Measurements from ENCODE around the gene GPHN. TPM values are rescaled to one million over a fixed set of nuclear protein-coding genes. Genes with fewer than 3 reads are reported as not detected.

The GPHN gene
- polyA plus RNA-seq, 1 of the 3 experiments (the other 2 are of a cell fraction): 6.9 TPM

GRCh38 chr14:67079846-67080245 lies 571.9 kb downstream of the GPHN start:
- H3K36me3 ChIP-seq (replicated peaks in 1 of 2; ENCODE audit: control insufficient read depth in 1 of 2, insufficient read depth in 2 of 2, low read length in 1 of 2): no peaks in the 10 kb centered on the region
- no peaks in the 10 kb centered on the region for H4K20me1 ChIP-seq (ENCODE audit: insufficient read depth)
- CTCF ChIA-PET: no interaction called here
- no peaks in the 10 kb centered on the region for H3K4me1 ChIP-seq (ENCODE audit: control insufficient read depth in 1 of 2, insufficient read depth in 2 of 2, low read depth in 1 of 2, low read length in 1 of 2)
- no peak overlapping the region for H2AFZ ChIP-seq (ENCODE audit: low read depth)
- no peaks in the 10 kb centered on the region for H3K27me3 ChIP-seq (ENCODE audit: insufficient read depth)
- H3K9me2 ChIP-seq: no peaks in the 10 kb centered on the region
- H3K4me3 ChIP-seq (ENCODE audit: low read depth in 2 of 2, low read length in 1 of 2): no peak overlapping the region
- TF ChIP-seq IRF3 (IDR thresholded peaks at IDR 0.05; ENCODE audit: low read depth, low read length) (no peak), FOXJ3 (CRISPR knock-in tag; IDR thresholded peaks at IDR 0.05) (no peak), GATA2 (CRISPR knock-in tag; IDR thresholded peaks at IDR 0.05) (no peak), RAD21 (IDR thresholded peaks at IDR 0.05; ENCODE audit: low read length) (no peak), MXI1 (IDR thresholded peaks at IDR 0.05; ENCODE audit: low read depth, low read length) (no peak), MEF2A (IDR thresholded peaks at IDR 0.05; ENCODE audit: borderline replicate concordance, low read depth) (no peak), CHD2 (IDR thresholded peaks at IDR 0.05; ENCODE audit: low read length, partially characterized antibody) (no peak), CTCF (IDR thresholded peaks at IDR 0.05) (no peak), PBX3 (IDR thresholded peaks at IDR 0.05) (no peak), FOXM1 (IDR thresholded peaks at IDR 0.05; ENCODE audit: low read depth) (no peak), USF2 (IDR thresholded peaks at IDR 0.05; ENCODE audit: borderline replicate concordance, low read depth, low read length) (no peak), ELF1 (IDR thresholded peaks at IDR 0.05) (no peak)
- peaks cover 9% of the 10 kb centered on the region; the same call in 1 of the 2 replicates for H3K9me3 ChIP-seq
- no peak for DNase-seq
- H3K79me2 ChIP-seq (ENCODE audit: insufficient read depth): no peaks in the 10 kb centered on the region
- H3K4me2 ChIP-seq: no peak overlapping the region
- POLR2A ChIA-PET: no interaction called here
- no peak overlapping the region for H3K9ac ChIP-seq
- H3F3A ChIP-seq (replicated peaks; ENCODE audit: insufficient read depth): no peaks in the 10 kb centered on the region
- H3K27ac ChIP-seq (ENCODE audit: low read depth in 2 of 2, low read length in 1 of 2): no peak overlapping the region

GRCh38 chr14:67108230-67108629 lies 600.3 kb downstream of the GPHN start:
- POLR2A ChIA-PET: no interaction called here

More at GRCh38 chr14:67108230-67108629, 600.3 kb downstream of the GPHN start:
- H3K4me2 ChIP-seq: no peak overlapping the region
- H2AFZ ChIP-seq (ENCODE audit: low read depth): no peak overlapping the region
- H3K9me2 ChIP-seq: no peaks in the 10 kb centered on the region
- TF ChIP-seq NFIC (IDR thresholded peaks at IDR 0.05; ENCODE audit: borderline replicate concordance) (no peak), CTCF (IDR thresholded peaks at IDR 0.05) (no peak), CHD2 (IDR thresholded peaks at IDR 0.05; ENCODE audit: low read length, partially characterized antibody) (no peak), RXRA (IDR thresholded peaks at IDR 0.05; ENCODE audit: borderline replicate concordance, low read depth) (no peak), POLR2AphosphoS5 (IDR thresholded peaks at IDR 0.05; ENCODE audit: low read depth, low read length) (no peak), NRF1 (IDR thresholded peaks at IDR 0.05; ENCODE audit: low read depth, low read length) (no peak), MXI1 (IDR thresholded peaks at IDR 0.05; ENCODE audit: low read depth, low read length) (no peak), JUND (IDR thresholded peaks at IDR 0.05) (no peak)
- 0 out of 2 replicates have a peak, but pooled peaks cover 21% of the 10 kb centered on the region for H3K9me3 ChIP-seq
- no peak overlapping the region for H3K4me3 ChIP-seq (ENCODE audit: low read depth in 2 of 2, low read length in 1 of 2)
- H4K20me1 ChIP-seq (ENCODE audit: insufficient read depth): no peaks in the 10 kb centered on the region
- CTCF ChIA-PET: no interaction called here
- no peaks in the 10 kb centered on the region for H3K79me2 ChIP-seq (ENCODE audit: insufficient read depth)
- H3K36me3 ChIP-seq (replicated peaks in 1 of 2; ENCODE audit: control insufficient read depth in 1 of 2, insufficient read depth in 2 of 2, low read length in 1 of 2): peaks cover 0 to 4% of the 10 kb centered on the region in 2 experiments
- no peaks in the 10 kb centered on the region for H3K27me3 ChIP-seq (ENCODE audit: insufficient read depth)
- H3K4me1 ChIP-seq (ENCODE audit: control insufficient read depth in 1 of 2, insufficient read depth in 2 of 2, low read depth in 1 of 2, low read length in 1 of 2): no peaks in the 10 kb centered on the region
- H3F3A ChIP-seq (replicated peaks; ENCODE audit: insufficient read depth): no peaks in the 10 kb centered on the region
- H3K27ac ChIP-seq (ENCODE audit: low read depth in 2 of 2, low read length in 1 of 2): no peak overlapping the region
- WGBS (ENCODE audit: low lambda C conversion rate): 75% methylated on average over 1 of the region's 1 CpG
- H3K9ac ChIP-seq: no peak overlapping the region
- DNase-seq: no peak

Data from SK-N-SH (cell line).